GM12878 (cell line): ENCODE measurements around the gene ANKRD34A. TPM values are rescaled to one million over a fixed set of nuclear protein-coding genes. Genes with fewer than 3 reads are reported as not detected.

Source experiments
- ATAC-seq: fragments of 200-7000 bp; cut with Tn5 transposase; 3 replicates; pipeline ENCODE4 v1.9.1; 2020; ENCODE audit warnings: mild to moderate bottlenecking, moderate library complexity
- BruUV-seq: library from RNA; stranded (reverse); fragments of 400-500 nt; replicated peaks from 2 replicates; lab custom pipeline; 2021; lab: Mats Ljungman, UMichigan
- CTCF ChIA-PET: fragments of 300-600 bp; sonication (Branson Sonifier 250); formaldehyde crosslinking; extraction: SDS; loops from one replicate; lab custom pipeline; 2021; ENCODE audit warnings: inconsistent platforms; lab: Yijun Ruan, JAX
- POLR2A ChIA-PET: fragments of 350-600 bp; formaldehyde crosslinking; extraction: SDS; loops from one replicate; lab custom pipeline; 2021; ENCODE audit warnings: inconsistent platforms; lab: Charles Lee
- RAD21 ChIA-PET: fragments of 300-600 bp; sonication (Branson Sonifier 250); formaldehyde crosslinking; loops from one replicate; lab custom pipeline; 2023; ENCODE audit warnings: antibody characterized with exemption; ENCODE audit not compliant: unreplicated experiment; lab: Charles Lee
- SMC1A ChIA-PET: fragments of 300-600 bp; sonication (Branson Sonifier 250); formaldehyde crosslinking; loops from one replicate; lab custom pipeline; 2023; ENCODE audit not compliant: unreplicated experiment, uncharacterized antibody; lab: Charles Lee
- DNase-seq: peaks from one replicate; pipeline ENCODE4 v3.0.0-alpha.2; 2011; ENCODE audit warnings: low read depth, low spot score
- FAIRE-seq: peaks from 3 replicates; lab custom pipeline; 2011; peaks lifted over from hg19 to GRCh38; lab: Jason Lieb, UNC
- H2AFZ ChIP-seq: 2 replicates; pipeline ENCODE4 v1.6.0; 2011; ENCODE audit warnings: low read depth, low read length, control low read depth; ENCODE audit not compliant: control insufficient read depth
- H3K27ac ChIP-seq: 2 replicates; pipeline ENCODE4 v1.5.1; 2011; ENCODE audit warnings: control low read depth; ENCODE audit not compliant: control insufficient read depth, insufficient read depth
- H3K27me3 ChIP-seq, 2 experiments: replicated peaks in 1 of 2; 2 replicates each; pipeline versions ENCODE4 v1.6.0 to v1.6.1; 2011; ENCODE audit warnings: low read length in 1 of 2; ENCODE audit not compliant: control insufficient read depth in 2 of 2, insufficient read depth in 2 of 2
- H3K36me3 ChIP-seq, 2 experiments: 2 replicates each; pipeline ENCODE4 v1.5.1; 2011; ENCODE audit warnings: low read length in 1 of 2; ENCODE audit not compliant: control insufficient read depth in 2 of 2, insufficient read depth in 2 of 2
- H3K4me1 ChIP-seq: 2 replicates; pipeline ENCODE4 v1.6.1; 2011; ENCODE audit warnings: mild to moderate bottlenecking, low read length, moderate library complexity, mixed read lengths; ENCODE audit not compliant: control insufficient read depth, insufficient read depth
- H3K4me2 ChIP-seq: 2 replicates; pipeline ENCODE4 v1.6.0; 2011; ENCODE audit warnings: control low read depth; ENCODE audit not compliant: control insufficient read depth, insufficient read depth
- H3K4me3 ChIP-seq: fragments of 200-600 bp; sonication (generic); 2 replicates; pipeline ENCODE4 v1.5.1; 2016
- H3K79me2 ChIP-seq: 2 replicates; pipeline ENCODE4 v1.6.0; 2011; ENCODE audit warnings: low read length; ENCODE audit not compliant: control insufficient read depth, insufficient read depth
- H3K9ac ChIP-seq: 2 replicates; pipeline ENCODE4 v1.8.0; 2011; ENCODE audit warnings: low read length, control low read depth, mixed read lengths; ENCODE audit not compliant: control insufficient read depth, insufficient read depth
- H3K9me3 ChIP-seq: replicated peaks from 3 replicates; pipeline ENCODE4 v1.5.1; 2011; ENCODE audit warnings: mild to moderate bottlenecking, low read length; ENCODE audit not compliant: control insufficient read depth, insufficient read depth
- H4K20me1 ChIP-seq: 2 replicates; pipeline ENCODE4 v1.6.0; 2011; ENCODE audit not compliant: control insufficient read depth, insufficient read depth
- ATF7 ChIP-seq: fragments of 450-650 bp; IDR thresholded peaks from 2 replicates; pipeline ENCODE4 v1.6.1; 2016; ENCODE audit warnings: low read depth, mild to moderate bottlenecking
- BCL11A ChIP-seq: IDR thresholded peaks from 2 replicates; pipeline ENCODE4 v1.6.1; 2011; ENCODE audit warnings: low read depth, low read length
- HDAC6 ChIP-seq: fragments of 200-600 bp; sonication (generic); IDR thresholded peaks from one replicate; pipeline ENCODE4 v1.8.0; 2017; ENCODE audit warnings: antibody characterized with exemption; ENCODE audit not compliant: unreplicated experiment
- KLF5 ChIP-seq: fragments of 450-650 bp; IDR thresholded peaks from 2 replicates; pipeline ENCODE4 v1.6.1; 2014; ENCODE audit warnings: mild to moderate bottlenecking; ENCODE audit not compliant: partially characterized antibody
- SREBF1 ChIP-seq: IDR thresholded peaks from 2 replicates; pipeline ENCODE4 v1.6.1; 2012; ENCODE audit warnings: mild to moderate bottlenecking, low read length
- TCF7 ChIP-seq: IDR thresholded peaks from 2 replicates; pipeline ENCODE4 v1.6.1; 2014; ENCODE audit warnings: antibody characterized with exemption, borderline replicate concordance
- WGBS: methylation state at CpG from one replicate; pipeline ENCODE4 v1.1.6; 2016; ENCODE audit warnings: low lambda C conversion rate; ENCODE audit not compliant: insufficient replicate concordance, insufficient coverage; ENCODE audit errors: missing lambda C conversion rate; 5-methylcytosine and 5-hydroxymethylcytosine counted together
- in situ Hi-C: fragments of 300-500 bp; cut with MboI; formaldehyde crosslinking; loops from 9 replicates; pipeline ENCODE4 v1.14.3; 2018; ENCODE audit warnings: mixed read lengths
- intact Hi-C: fragments of 100-400 bp; cut with micrococcal nuclease; formaldehyde crosslinking; loops from one replicate; pipeline ENCODE4 v1.14.2; 2022; ENCODE audit not compliant: unreplicated experiment
- polyA plus RNA-seq, 11 experiments: library from polyadenylated mRNA; depleted of rRNA in 4 of 11; unstranded in 6 of 11; stranded (reverse) in 5 of 11; fragments of >200 nt; fragmentation: Nextera tagmentation in 4 of 11; fragmentation: Illumina TruSeq in 1 of 11; extraction: Ambion mirVana in 4 of 11; extraction: Trizol in 1 of 11; gene quantifications; 1 replicate in 1 of 11; 2 replicates in 10 of 11; pipeline versions ENCODE4 v1.2.1 to v1.2.3, GENCODE V29; 2011 to 2016; ENCODE audit warnings: inconsistent platforms in 2 of 11, missing spikeins in 2 of 11, low read depth in 1 of 11
- total RNA-seq, 4 experiments: library from RNA; depleted of rRNA in 3 of 4; stranded (reverse); fragments of >200 nt in 3 of 4; fragmentation: Illumina TruSeq in 1 of 4; extraction: Trizol in 1 of 4; gene quantifications; 2 replicates each; pipeline versions ENCODE4 v1.2.1 to v1.2.3, GENCODE V29; 2013 to 2021
- TF ChIP-seq, protein P1 (sequence below): fragments of 450-650 bp; conservative IDR thresholded peaks from 2 replicates; pipeline ENCODE4 v1.6.1; 2017; ENCODE audit warnings: mild to moderate bottlenecking, moderate library complexity
- TF ChIP-seq, protein P2 (sequence below): fragments of 450-650 bp; IDR thresholded peaks from 2 replicates; pipeline ENCODE4 v1.6.1; 2014; ENCODE audit warnings: mild to moderate bottlenecking

ANKRD34A gene
- total and polyA plus RNA-seq, 10 of the 15 experiments (the other 5 are each of a cell fraction or from before 2014, with no cell fraction given): 0.40 to 3.5 (median 1.6) TPM

DNA sequence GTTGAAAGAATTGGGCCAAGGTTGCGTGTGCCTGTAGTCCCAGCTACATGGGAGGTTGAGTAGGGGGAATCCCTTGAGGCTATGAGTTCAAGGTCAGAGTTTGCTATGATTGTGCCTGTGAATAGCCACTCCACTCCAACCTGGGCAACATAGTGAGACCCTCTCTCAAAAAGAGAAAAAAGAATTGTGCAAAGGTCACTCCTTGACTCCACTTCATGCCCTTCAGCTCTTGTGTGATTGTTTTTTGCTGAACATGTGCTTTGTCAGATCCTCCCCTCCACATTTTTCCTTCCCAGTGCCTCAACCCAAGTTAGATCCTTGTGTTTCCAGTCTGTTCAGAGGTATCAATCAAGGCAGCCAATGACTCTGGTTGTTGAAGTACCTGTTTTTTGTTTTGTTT lies 23.6 kb upstream of the ANKRD34A start (continued):
- TF ChIP-seq, protein P1, sequence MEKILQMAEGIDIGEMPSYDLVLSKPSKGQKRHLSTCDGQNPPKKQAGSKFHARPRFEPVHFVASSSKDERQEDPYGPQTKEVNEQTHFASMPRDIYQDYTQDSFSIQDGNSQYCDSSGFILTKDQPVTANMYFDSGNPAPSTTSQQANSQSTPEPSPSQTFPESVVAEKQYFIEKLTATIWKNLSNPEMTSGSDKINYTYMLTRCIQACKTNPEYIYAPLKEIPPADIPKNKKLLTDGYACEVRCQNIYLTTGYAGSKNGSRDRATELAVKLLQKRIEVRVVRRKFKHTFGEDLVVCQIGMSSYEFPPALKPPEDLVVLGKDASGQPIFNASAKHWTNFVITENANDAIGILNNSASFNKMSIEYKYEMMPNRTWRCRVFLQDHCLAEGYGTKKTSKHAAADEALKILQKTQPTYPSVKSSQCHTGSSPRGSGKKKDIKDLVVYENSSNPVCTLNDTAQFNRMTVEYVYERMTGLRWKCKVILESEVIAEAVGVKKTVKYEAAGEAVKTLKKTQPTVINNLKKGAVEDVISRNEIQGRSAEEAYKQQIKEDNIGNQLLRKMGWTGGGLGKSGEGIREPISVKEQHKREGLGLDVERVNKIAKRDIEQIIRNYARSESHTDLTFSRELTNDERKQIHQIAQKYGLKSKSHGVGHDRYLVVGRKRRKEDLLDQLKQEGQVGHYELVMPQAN: no peak

DNA sequence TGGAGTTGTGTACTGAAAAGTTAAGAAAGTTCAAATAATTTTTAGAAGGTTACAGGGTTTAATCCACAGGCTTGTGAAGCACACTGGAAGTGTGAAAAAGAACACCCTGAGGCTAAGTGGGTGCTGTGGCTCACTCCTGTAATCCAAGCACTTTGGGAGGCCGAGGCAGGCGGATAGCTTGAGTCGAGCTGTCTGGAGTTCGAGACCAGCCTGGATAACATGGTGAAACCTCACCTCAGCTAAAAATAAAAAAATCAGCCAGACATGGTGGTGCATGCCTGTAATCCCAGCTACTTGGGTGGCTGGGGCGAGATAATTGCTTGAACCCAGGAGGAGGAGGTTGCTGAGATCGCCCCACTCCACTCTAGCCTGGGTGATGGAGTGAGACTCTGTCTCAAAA lies 22.2 kb upstream of the ANKRD34A start:
- ATAC-seq: no peak
- H2AFZ ChIP-seq: no peak overlapping the region
- ChIA-PET RAD21 (interaction anchor here (1.0 kb wide), 1 partner anchor 10 kb away, joined by 3 read pairs; the partner anchor contains the start of gene TXNIP), SMC1A (interaction anchor here (0.7 to 2.1 kb wide), 4 partner anchors 8 to 126 kb away, joined by 3 to 5 read pairs (median 4); no protein-coding TSS in a partner anchor), POLR2A (interaction anchor here (1.1 to 3.9 kb wide), 2 partner anchors 9 to 24 kb away, joined by 6 to 21 read pairs; partner anchors contain the start of gene TXNIP), CTCF (interaction anchor here (1.1 to 12.2 kb wide), 3 partner anchors 6 to 80 kb away, joined by 3 to 196 read pairs (median 4); no protein-coding TSS in a partner anchor)
- no peak for FAIRE-seq
- no peak overlapping the region for H3K27ac ChIP-seq
- BruUV-seq: no TSS peak
- no peaks in the 10 kb centered on the region for H3K36me3 ChIP-seq
- H3K27me3 ChIP-seq: no peaks in the 10 kb centered on the region
- 96% methylated on average over 4 of the region's 6 CpGs for WGBS
- no peaks in the 10 kb centered on the region for H3K79me2 ChIP-seq
- no peak overlapping the region for H3K9ac ChIP-seq
- H3K4me2 ChIP-seq: no peak overlapping the region
- H3K4me3 ChIP-seq: no peak overlapping the region
- intact Hi-C loops (no loop called here), in situ Hi-C loops (no loop called here)
- peaks cover 17% of the 10 kb centered on the region for H3K4me1 ChIP-seq
- H4K20me1 ChIP-seq: no peaks in the 10 kb centered on the region
- DNase-seq: no peak
- no peaks in the 10 kb centered on the region for H3K9me3 ChIP-seq
- no peak for TF ChIP-seq BCL11A
- TF ChIP-seq KLF5: no peak
- no peak for TF ChIP-seq HDAC6
- TF ChIP-seq SREBF1: no peak
- TF ChIP-seq, protein P2, sequence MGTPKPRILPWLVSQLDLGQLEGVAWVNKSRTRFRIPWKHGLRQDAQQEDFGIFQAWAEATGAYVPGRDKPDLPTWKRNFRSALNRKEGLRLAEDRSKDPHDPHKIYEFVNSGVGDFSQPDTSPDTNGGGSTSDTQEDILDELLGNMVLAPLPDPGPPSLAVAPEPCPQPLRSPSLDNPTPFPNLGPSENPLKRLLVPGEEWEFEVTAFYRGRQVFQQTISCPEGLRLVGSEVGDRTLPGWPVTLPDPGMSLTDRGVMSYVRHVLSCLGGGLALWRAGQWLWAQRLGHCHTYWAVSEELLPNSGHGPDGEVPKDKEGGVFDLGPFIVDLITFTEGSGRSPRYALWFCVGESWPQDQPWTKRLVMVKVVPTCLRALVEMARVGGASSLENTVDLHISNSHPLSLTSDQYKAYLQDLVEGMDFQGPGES: no peak
- no peak for TF ChIP-seq ATF7
- no peak for TF ChIP-seq TCF7
- TF ChIP-seq, all 136 proteins: peak for 0
